ENCODE data around the gene BCDIN3D.
"Not testable (repeated sequence)": the region's sequence is repeated elsewhere in the genome, so short reads cannot be mapped to it uniquely, and the experiment has no call there.

The BCDIN3D gene

GRCh38 chr12:49842519-49843352, at the start of gene BCDIN3D:
Gene BCDIN3D, minus strand, starts transcription at chr12:49843106. Its CDS starts 19 bp downstream, at chr12:49843087.
- peak; percentile 96 for DNase-seq

DNA sequence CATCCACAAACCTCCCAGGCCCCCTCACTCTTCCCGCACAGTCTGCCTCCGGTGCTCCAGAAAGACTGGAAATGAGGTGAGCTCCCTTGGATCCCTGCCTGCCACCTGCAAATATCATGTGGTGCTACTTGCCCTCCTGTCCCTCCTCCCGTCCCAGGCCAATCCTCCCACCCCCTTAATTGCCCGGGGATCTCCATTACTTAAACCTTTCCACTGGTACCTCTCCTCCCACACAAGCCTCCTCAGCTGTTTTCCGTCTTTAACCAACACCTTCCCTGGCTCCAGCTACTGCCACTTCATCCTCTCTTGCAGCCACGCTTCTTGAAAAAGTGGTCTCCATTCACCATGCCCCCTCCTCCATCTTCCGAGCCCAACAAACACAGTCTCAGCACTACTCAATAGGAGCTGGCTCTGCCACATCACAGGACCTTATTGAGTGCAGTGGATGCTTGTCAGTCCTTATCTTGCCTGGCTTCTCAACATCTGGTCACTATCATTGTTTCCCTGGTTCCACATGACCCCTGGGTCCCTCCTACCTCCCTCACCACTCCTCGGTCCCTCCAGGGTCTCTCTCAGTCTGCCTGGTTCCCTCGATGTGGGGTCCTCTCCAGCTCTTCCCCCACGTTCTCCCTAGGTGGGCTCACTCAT, 49.3 kb upstream of the BCDIN3D start:
- DNase-seq: peak; percentile 27

GRCh38 chr12:49891476-49891875, 48.6 kb upstream of the BCDIN3D start:
- DNase-seq: no peak

- DNase-seq: no peak
Measured at GRCh38 chr12:49891012-49891411, 48.1 kb upstream of the BCDIN3D start.

- DNase-seq: no peak
Measured at GRCh38 chr12:49890096-49890461, 47.2 kb upstream of the BCDIN3D start.

GRCh38 chr12:49889361-49890095, 46.6 kb upstream of the BCDIN3D start:
- no peak for DNase-seq

DNA sequence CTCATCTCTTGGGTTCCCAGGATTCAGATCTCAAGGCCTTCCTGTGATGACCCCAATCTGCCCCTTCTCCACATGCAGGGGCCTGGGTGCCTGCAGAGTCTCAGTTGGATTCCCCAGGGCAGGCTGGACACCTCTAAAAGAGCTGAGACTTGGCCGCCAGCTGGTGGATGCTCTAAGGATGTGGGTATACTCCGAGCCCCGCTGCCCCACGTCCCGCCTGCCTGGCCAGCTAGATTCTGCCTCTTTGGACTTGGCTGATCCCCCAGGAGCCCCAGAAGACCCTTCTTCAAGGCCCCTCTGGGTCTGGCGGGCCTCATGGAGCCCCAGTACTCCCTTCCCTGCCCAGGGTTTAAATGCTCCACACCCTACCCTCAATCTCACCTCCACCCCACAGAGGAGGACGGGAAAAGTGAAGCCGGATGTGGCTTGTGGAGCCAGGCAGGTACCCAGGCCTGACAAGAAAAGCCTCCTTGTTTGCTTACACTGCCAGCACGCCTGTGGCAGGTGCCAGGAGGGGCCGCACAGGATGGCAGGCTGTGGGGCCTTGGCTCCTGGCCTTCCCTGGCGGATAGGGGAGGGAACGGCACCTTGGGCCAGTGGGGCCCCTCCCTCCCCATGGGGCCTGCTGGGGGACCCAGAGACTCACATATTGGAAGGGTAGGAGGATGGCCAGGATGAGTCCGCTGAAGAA, 45.7 kb upstream of the BCDIN3D start:
- no peak for DNase-seq

- DNase-seq: no peak
Measured at GRCh38 chr12:49887536-49888401, 44.9 kb upstream of the BCDIN3D start.

GRCh38 chr12:49887091-49887490, 44.2 kb upstream of the BCDIN3D start:
- no peak for DNase-seq

DNA sequence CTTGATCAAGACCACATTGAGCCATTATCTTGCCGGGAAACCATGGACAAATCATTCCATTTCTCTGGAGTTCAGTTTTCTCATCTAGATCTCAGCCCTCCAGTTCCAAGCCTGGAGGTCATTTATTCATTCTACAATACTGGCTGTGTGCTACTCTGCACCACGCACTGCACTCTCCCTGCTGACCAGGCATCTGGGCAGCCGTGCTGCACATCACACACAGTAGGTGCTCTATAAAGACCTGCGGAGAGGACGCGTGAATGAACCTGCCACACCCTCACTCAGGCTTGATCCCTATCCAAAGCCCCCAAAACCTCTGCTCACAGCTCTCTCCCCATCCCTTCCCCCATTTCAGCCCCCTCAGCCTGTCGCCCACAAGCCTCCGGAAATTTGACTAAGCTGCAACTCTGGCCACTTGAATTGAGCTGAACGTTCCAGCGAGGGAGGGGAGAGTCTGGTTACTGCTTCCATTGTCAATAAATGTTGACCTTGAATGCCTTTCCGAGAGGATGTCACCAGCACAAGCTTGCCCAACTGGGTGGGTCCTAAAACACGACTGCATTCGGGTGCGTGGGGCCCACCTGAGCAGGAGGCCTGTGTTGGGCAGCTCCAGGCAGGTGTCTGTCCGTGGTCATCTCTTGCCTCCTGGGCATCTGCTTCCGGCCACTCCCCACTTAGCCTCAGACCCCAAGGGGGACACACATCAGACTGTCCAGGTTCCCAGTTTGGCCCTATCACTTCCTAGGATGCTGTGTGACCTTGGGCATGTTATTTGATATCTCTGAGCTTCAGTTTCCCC, 43.0 kb upstream of the BCDIN3D start:
- no peak for DNase-seq

- DNase-seq: no peak
Measured at GRCh38 chr12:49885118-49885517, 42.2 kb upstream of the BCDIN3D start.

- DNase-seq: no peak
Measured at GRCh38 chr12:49882851-49883464, 40.1 kb upstream of the BCDIN3D start.

DNA sequence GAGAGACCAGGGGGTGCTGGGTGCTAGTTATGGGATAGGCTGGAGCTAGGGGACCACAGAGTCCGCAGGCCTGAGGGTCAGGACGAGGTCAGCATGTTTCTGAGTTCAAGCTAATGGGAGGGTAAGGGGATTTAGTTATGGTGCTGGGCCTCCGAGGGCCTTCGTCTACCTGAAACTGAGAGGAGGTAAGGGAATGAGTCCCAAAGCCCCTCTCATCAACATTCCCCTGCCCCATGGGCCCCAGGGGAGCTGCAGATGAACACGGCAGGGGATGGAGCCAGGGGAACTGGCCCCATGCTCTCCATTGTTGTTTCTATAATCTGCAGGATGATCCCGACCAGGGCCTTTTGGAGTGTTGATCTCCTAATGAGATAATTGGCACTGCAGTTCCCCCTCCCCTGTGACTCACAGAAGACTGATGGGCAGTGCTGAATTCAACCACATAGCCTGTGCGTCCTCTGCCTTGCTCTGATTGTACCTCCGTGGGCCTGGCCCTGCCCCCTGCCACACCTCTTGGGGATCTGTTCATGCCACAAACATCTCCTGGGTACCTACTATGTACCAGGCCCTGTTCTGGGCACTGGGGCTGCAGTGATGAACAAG, 39.4 kb upstream of the BCDIN3D start:
- DNase-seq: no peak

- no peak for DNase-seq
Measured at GRCh38 chr12:49881415-49882247, 38.7 kb upstream of the BCDIN3D start.

GRCh38 chr12:49880756-49881414, 38.0 kb upstream of the BCDIN3D start:
- no peak for DNase-seq

DNA sequence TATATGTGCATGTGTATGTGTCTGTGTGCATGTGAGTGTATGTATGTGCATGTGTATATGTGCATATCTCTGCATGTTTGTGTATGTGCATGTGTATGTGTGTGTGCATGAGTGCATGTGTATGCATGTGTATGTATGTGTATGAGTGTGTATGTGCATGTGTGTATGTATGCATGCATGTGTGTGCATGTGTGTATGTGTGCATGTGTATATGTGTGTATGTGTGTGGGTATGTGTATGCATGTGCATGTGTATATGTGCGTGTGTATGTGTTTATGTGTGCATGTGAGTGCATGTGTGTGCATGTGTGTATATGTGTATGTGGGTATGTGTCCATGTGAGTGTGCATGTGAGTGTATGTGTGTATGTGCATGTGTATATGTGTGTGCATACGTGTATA, 36.2 kb upstream of the BCDIN3D start:
- DNase-seq: not testable (repeated sequence)

DNA sequence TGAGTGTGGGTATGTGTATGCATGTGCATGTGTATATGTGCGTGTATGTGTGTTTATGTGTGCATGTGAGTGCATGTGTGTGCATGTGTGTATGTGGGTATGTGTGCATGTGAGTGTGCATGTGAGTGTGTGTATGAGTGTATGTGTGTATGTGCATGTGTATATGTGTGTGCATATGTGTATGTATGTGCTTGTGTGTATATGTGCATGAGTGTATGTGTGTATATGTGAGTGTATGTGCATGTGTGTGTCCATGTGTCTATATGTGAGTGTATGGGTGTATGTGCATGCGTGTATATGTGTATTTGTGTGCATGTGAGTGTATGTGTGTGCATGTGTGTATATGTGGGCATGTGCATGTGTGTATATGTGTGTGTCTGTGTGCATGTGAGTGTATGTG, 35.1 kb upstream of the BCDIN3D start:
- DNase-seq: no peak

- no peak for DNase-seq
Measured at GRCh38 chr12:49877066-49877465, 34.2 kb upstream of the BCDIN3D start.

GRCh38 chr12:49876070-49876469, 33.2 kb upstream of the BCDIN3D start:
- DNase-seq: no peak

All from hematopoietic multipotent progenitor cell treated with erythropoietin and hydrocortisone succinate and interleukin-3 and kit ligand, for 4 days (in vitro differentiated cells).